Psoas muscle (tissue), 8 donors: ENCODE data around the gene CACNA1C. TPM values are rescaled to one million over a fixed set of nuclear protein-coding genes. Genes with fewer than 3 reads are reported as not detected.

ENCODE experiments used
- ATAC-seq, 4 donors: fragments of 200-7000 bp; cut with Tn5 transposase; one replicate each; pipeline ENCODE4 v1.9.1; 2020; ENCODE audit warnings: moderate library complexity in 3 of 4, mild to moderate bottlenecking in 2 of 4
- DNase-seq, 2 donors: peaks; one replicate each; pipeline ENCODE4 v3.0.0-alpha.2; 2020
- H3K27ac ChIP-seq: fragments of 200-600 bp; one replicate; pipeline ENCODE4 v1.8.0; 2022
- H3K27me3 ChIP-seq, 3 donors: fragments of 200-600 bp in 1 of 3; one replicate each; pipeline versions ENCODE4 v1.6.1 to v1.8.0; 2013 to 2022; ENCODE audit warnings: low read length in 2 of 3, mild to moderate bottlenecking in 2 of 3, moderate library complexity in 1 of 3; ENCODE audit not compliant: insufficient read depth in 3 of 3
- H3K36me3 ChIP-seq, 2 donors: fragments of 200-600 bp in 1 of 2; one replicate each; pipeline versions ENCODE4 v1.6.1 to v1.8.0; 2013 to 2022; ENCODE audit warnings: low read depth in 1 of 2, mild to moderate bottlenecking in 1 of 2, moderate library complexity in 1 of 2; ENCODE audit not compliant: insufficient read depth in 1 of 2
- H3K4me1 ChIP-seq: fragments of 200-600 bp; one replicate; pipeline ENCODE4 v1.8.0; 2022
- H3K4me3 ChIP-seq: fragments of 200-600 bp; one replicate; pipeline ENCODE4 v1.8.0; 2022; ENCODE audit warnings: mild to moderate bottlenecking
- H3K9me3 ChIP-seq: fragments of 200-600 bp; one replicate; pipeline ENCODE4 v1.8.0; 2022
- CTCF ChIP-seq: fragments of 200-600 bp; IDR thresholded peaks from one replicate; pipeline ENCODE4 v1.8.0; 2022; ENCODE audit warnings: antibody characterized with exemption
- WGBS, 3 donors: extraction: QIAGEN DNeasy Blood & Tissue Kit; methylation state at CpG; one replicate each; pipeline versions ENCODE4 v1.1.6 to v1.1.7; 2013; 5-methylcytosine and 5-hydroxymethylcytosine counted together
- intact Hi-C, 2 donors: fragments of 100-400 bp; cut with DNase I; formaldehyde crosslinking; loops; one replicate each; pipeline versions ENCODE4 v1.11.0 to v1.14.2; 2022
- polyA plus RNA-seq, 3 donors: library from polyadenylated mRNA; stranded (reverse); fragments of 200-250 nt; gene quantifications; one replicate each; pipeline ENCODE4 v1.2.3, GENCODE V29; 2013
- total RNA-seq, 4 donors: library from RNA; stranded (reverse); fragmentation: NEBNext Ultra II Directional in 2 of 4; extraction: Animal tissue kit (Norgen Biotek cat#: 25700) in 2 of 4; gene quantifications; one replicate each; pipeline versions ENCODE4 v1.2.1 to v1.2.4, GENCODE V29; 2021 to 2023
- donor health status: healthy with polysubstance abuse.
- donor health status: DM: no; HTN: no; CAD: no; lungs with moderate emphysema.
- donor health status: Bipolar disorder and iron deficiency.
- donor health status: healthy.
- donor health status: DM: yes; HTN: yes; CAD: no.
- donor health status: DM: no; HTN: no; CAD: no.
- donor health status: DM: no; HTN: no; CAD: no.
- donor health status: DM: yes; HTN: yes; CAD: no.

Gene CACNA1C
- total and polyA plus RNA-seq, 7 donors = 0.26 to 2.9 (median 0.95) TPM

- H3K9me3 ChIP-seq = no peaks in the 10 kb centered on the region
- no peak overlapping the region for H3K27ac ChIP-seq
- H3K4me1 ChIP-seq = no peaks in the 10 kb centered on the region
- H3K4me3 ChIP-seq = no peak overlapping the region
- WGBS, 3 donors = 55 to 65% (median 59%) methylated on average over 11 of the region's 11 CpGs
- no peaks in the 10 kb centered on the region for H3K36me3 ChIP-seq
- H3K27me3 ChIP-seq = peaks cover 0 to 14% (median 4%) of the 10 kb centered on the region in 3 donors
- no peak for TF ChIP-seq CTCF
- DNase-seq = no peak
- intact Hi-C loops = no loop called here
- ATAC-seq = no peak
Measured at GRCh38 chr12:2627835-2628191, 575.0 kb downstream of the CACNA1C start.

GRCh38 chr12:2628401-2628800 is 575.6 kb downstream of the CACNA1C start:
- no peaks in the 10 kb centered on the region for H3K36me3 ChIP-seq
- no peak for ATAC-seq

GRCh38 chr12:2629051-2629450 is 576.3 kb downstream of the CACNA1C start:
- ATAC-seq (no peak), DNase-seq (peak in 1 of 2 donors; percentile 3)
- H3K9me3 ChIP-seq = no peaks in the 10 kb centered on the region
- no peak overlapping the region for H3K27ac ChIP-seq
- WGBS, 3 donors = 85 to 91% (median 86%) methylated on average over 5 of the region's 5 CpGs
- peaks cover 0 to 14% (median 8%) of the 10 kb centered on the region in 3 donors for H3K27me3 ChIP-seq
- H3K36me3 ChIP-seq = no peaks in the 10 kb centered on the region
- no peaks in the 10 kb centered on the region for H3K4me1 ChIP-seq
- intact Hi-C loops = no loop called here
- H3K4me3 ChIP-seq = no peak overlapping the region
- no peak for TF ChIP-seq CTCF

More at GRCh38 chr12:2628401-2628800, 575.6 kb downstream of the CACNA1C start:
- no peak overlapping the region for H3K4me3 ChIP-seq
- H3K9me3 ChIP-seq = no peaks in the 10 kb centered on the region
- WGBS, 3 donors = 88 to 96% (median 89%) methylated on average over 6 of the region's 6 CpGs
- no peak for DNase-seq
- intact Hi-C loops = no loop called here
- TF ChIP-seq CTCF = no peak
- no peak overlapping the region for H3K27ac ChIP-seq
- no peaks in the 10 kb centered on the region for H3K4me1 ChIP-seq
- peaks cover 0 to 14% (median 6%) of the 10 kb centered on the region in 3 donors for H3K27me3 ChIP-seq

GRCh38 chr12:2631653-2632350 is 579.0 kb downstream of the CACNA1C start:
- Histone ChIP-seq H3K36me3 (no peaks in the 10 kb centered on the region), H3K9me3 (no peaks in the 10 kb centered on the region), H3K4me3 (no peak overlapping the region), H3K4me1 (no peaks in the 10 kb centered on the region), H3K27me3 (peaks cover 0 to 8% (median 8%) of the 10 kb centered on the region in 3 donors), H3K27ac (no peak overlapping the region)
- TF ChIP-seq CTCF = no peak
- 62 to 66% (median 63%) methylated on average over 16 of the region's 16 CpGs for WGBS, 3 donors
- intact Hi-C loops = no loop called here
- ATAC-seq = no peak
- DNase-seq = peak in 1 of 2 donors; percentile 52
